ENCODE measurements around the gene HLA-DQB1.

HLA-DQB1 gene

DNA sequence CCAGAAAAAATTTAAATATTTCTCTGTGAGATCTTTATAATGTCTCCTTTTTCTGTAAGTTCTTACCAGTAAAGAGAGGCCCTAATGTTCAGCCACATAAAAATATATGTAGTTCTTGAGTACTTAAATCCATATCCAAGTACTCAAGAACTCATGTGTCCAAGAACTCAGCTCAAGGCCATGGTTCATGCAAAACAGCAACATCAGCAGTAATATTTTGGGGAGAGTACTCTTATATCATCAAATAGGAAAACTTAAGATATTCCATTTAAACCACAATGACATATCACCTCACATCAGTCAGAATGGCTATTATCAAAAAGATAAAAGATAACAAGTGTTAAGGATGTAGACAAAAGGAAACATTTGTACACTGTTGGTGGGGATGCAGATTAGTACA lies 3.4 kb upstream of the HLA-DQB1 start:
- Histone ChIP-seq H3K4me3 (no peak overlapping the region), H3K27ac (no peak overlapping the region)
- DNase-seq (ENCODE audit: low spot score): no peak
- TF ChIP-seq, protein P1, sequence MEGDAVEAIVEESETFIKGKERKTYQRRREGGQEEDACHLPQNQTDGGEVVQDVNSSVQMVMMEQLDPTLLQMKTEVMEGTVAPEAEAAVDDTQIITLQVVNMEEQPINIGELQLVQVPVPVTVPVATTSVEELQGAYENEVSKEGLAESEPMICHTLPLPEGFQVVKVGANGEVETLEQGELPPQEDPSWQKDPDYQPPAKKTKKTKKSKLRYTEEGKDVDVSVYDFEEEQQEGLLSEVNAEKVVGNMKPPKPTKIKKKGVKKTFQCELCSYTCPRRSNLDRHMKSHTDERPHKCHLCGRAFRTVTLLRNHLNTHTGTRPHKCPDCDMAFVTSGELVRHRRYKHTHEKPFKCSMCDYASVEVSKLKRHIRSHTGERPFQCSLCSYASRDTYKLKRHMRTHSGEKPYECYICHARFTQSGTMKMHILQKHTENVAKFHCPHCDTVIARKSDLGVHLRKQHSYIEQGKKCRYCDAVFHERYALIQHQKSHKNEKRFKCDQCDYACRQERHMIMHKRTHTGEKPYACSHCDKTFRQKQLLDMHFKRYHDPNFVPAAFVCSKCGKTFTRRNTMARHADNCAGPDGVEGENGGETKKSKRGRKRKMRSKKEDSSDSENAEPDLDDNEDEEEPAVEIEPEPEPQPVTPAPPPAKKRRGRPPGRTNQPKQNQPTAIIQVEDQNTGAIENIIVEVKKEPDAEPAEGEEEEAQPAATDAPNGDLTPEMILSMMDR (IDR thresholded peaks at IDR 0.05): no peak

GRCh38 chr6:32669240-32669639 lies 2.8 kb upstream of the HLA-DQB1 start:
- H3K4me3 ChIP-seq: no peak overlapping the region
- H3K27ac ChIP-seq: no peak overlapping the region
- DNase-seq (ENCODE audit: low spot score): no peak
- TF ChIP-seq, protein P1 (IDR thresholded peaks at IDR 0.05): no peak

GRCh38 chr6:32668226-32668747 lies 1.8 kb upstream of the HLA-DQB1 start:
- TF ChIP-seq, protein P1 (IDR thresholded peaks at IDR 0.05): no peak

GRCh38 chr6:32665661-32666060 lies 796 bp downstream of the HLA-DQB1 start:
- no peak for DNase-seq (ENCODE audit: low spot score)
- TF ChIP-seq, protein P1 (IDR thresholded peaks at IDR 0.05): no peak
- Histone ChIP-seq H3K4me3 (no peak overlapping the region), H3K27ac (no peak overlapping the region)

More at GRCh38 chr6:32668226-32668747, 1.8 kb upstream of the HLA-DQB1 start:
- no peak for DNase-seq (ENCODE audit: low spot score)
- Histone ChIP-seq H3K27ac (no peak overlapping the region), H3K4me3 (no peak overlapping the region)

- TF ChIP-seq, protein P1 (IDR thresholded peaks at IDR 0.05): no peak
- no peak overlapping the region for H3K27ac ChIP-seq
- H3K4me3 ChIP-seq: peak overlapping the region; percentile 47
Observed at GRCh38 chr6:32664827-32665362, 1.6 kb downstream of the HLA-DQB1 start.

DNA sequence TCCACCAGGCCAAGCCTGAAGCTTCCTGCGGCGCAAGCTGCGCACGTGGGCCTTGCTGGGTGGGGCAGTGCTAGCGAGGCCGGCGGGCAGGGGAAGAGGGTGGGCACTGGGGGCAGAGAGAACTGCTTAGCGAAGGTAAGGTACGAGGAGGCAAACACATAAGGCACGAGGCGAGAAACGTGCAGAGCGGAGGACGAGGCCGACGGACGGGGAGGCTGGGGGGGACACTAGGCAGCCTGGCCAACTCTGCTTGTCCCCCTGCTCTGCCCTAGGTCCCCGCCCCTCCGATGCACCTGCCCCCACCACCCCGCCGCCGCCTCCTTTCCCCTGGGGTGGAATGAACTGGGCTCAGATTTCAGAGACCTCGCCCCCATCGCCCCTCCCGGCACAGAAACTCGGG lies 2.1 kb downstream of the HLA-DQB1 start:
- DNase-seq (ENCODE audit: low spot score): no peak
- TF ChIP-seq, protein P1 (IDR thresholded peaks at IDR 0.05): no peak
- Histone ChIP-seq H3K27ac (no peak overlapping the region), H3K4me3 (no peak overlapping the region)

More at GRCh38 chr6:32664827-32665362, 1.6 kb downstream of the HLA-DQB1 start:
- DNase-seq (ENCODE audit: low spot score): no peak

DNA sequence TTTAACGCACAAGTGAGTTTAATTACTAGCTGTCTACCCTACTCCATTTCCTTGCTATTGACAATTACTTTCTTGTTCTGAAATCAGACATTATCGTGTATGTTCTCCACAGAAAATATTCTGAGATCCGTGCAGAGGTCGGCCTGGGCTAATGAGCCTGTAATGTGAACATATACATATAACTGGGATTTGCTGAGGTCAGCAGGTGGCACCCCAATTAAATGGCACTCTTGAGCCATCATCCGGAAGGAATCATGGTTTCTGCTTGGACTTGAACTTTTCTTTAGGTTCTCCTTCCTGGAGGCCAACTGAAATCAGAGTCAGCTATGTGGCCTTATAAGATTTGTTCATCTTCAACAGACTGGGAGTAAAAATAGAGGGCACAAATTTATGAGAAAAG lies 3.6 kb downstream of the HLA-DQB1 start:
- Histone ChIP-seq H3K4me3 (no peak overlapping the region), H3K27ac (no peak overlapping the region)
- TF ChIP-seq, protein P1 (IDR thresholded peaks at IDR 0.05): no peak
- DNase-seq (ENCODE audit: low spot score): no peak

Measured in coronary artery (tissue), 2 donors.